Measurements from ENCODE around the gene KMT2E. TPM values are rescaled to one million over a fixed set of nuclear protein-coding genes. Genes with fewer than 3 reads are reported as not detected.

Gene KMT2E
- total RNA-seq, 3 donors from 2014 or later, result 49.2 to 71.8 (median 67.4) TPM

GRCh38 chr7:105149827-105150226, 135.8 kb downstream of the KMT2E start:
- DNase-seq (no peak), ATAC-seq (no peak)
- peaks cover 10% of the 10 kb centered on the region for H3K36me3 Mint-ChIP-seq (ENCODE audit: insufficient read depth)
- no peak overlapping the region for H3K4me3 Mint-ChIP-seq
- peaks cover 7% of the 10 kb centered on the region for H3K4me1 Mint-ChIP-seq (ENCODE audit: low read depth)
- no peaks in the 10 kb centered on the region for H3K9me3 Mint-ChIP-seq
- H3K27me3 Mint-ChIP-seq (ENCODE audit: low read depth), result no peaks in the 10 kb centered on the region

DNA sequence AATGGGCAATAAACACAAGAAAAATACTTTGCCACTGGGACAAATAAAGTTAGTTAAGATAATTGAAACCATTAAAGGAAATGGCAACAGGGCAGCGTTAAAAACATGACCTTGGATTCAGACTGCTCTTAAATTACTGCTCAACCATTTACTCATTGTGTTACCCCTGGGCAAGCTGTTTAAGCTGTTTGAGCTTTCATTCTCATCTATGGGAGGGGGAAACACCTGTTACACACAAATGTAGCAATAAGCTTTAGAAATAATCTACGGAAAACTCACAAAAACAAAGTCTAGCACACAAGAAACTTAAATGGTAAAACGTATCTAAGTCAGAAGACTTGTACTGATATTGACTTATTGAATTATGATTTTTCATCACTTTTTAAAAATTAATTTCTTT, 137.1 kb downstream of the KMT2E start:
- Mint-ChIP-seq H3K4me1 (ENCODE audit: low read depth) (peaks cover 9% of the 10 kb centered on the region), H3K9me3 (no peaks in the 10 kb centered on the region), H3K27me3 (ENCODE audit: low read depth) (no peaks in the 10 kb centered on the region), H3K36me3 (ENCODE audit: insufficient read depth) (peaks cover 13% of the 10 kb centered on the region), H3K4me3 (no peak overlapping the region)
- DNase-seq (no peak), ATAC-seq (no peak)

DNA sequence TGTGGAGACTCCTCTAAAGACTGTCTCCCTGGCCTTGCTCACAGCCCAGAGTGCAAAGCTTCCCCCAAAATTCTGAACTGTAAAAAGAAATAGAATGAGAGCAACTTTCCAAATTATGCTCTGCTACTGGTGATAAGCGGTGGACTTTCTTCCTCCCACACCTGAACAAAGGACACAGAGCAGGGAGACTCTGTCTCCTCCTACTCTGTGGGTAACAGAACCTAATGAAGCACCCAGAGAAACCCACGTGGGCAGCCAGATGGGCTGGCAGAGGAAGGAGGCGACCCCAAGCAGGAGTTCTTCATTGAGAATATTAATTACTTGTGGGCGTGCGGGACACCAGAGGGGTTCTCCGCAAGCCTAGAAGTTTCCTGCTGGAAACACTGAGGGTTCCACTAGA, 139.5 kb downstream of the KMT2E start:
- Mint-ChIP-seq H3K4me3 (no peak overlapping the region), H3K36me3 (ENCODE audit: insufficient read depth) (peaks cover 13% of the 10 kb centered on the region), H3K9me3 (no peaks in the 10 kb centered on the region), H3K4me1 (ENCODE audit: low read depth) (peaks cover 12% of the 10 kb centered on the region), H3K27me3 (ENCODE audit: low read depth) (no peaks in the 10 kb centered on the region)
- ATAC-seq (no peak), DNase-seq (no peak)

DNA sequence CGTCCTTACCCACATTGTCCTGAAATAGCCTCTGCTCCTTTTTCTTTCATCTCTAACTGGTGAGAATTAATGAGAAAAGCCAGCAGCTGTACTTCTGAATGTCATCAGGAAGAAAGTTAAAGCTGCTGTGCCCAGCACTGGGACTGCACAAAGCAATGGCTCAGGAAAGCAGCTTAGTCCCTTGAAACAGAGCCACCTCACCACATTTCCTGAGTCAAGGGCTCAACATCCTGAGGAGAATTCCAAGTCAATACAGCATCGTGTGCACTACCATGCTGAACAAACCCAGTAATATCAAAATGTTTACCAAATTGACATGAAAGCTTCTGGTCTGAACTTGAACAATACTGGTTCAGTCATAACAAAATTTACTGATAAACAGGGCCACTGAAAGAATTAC, 140.1 kb downstream of the KMT2E start:
- H3K36me3 Mint-ChIP-seq (ENCODE audit: insufficient read depth), result peaks cover 15% of the 10 kb centered on the region
- H3K9me3 Mint-ChIP-seq, result no peaks in the 10 kb centered on the region
- H3K27me3 Mint-ChIP-seq (ENCODE audit: low read depth), result no peaks in the 10 kb centered on the region
- no peak overlapping the region for H3K4me3 Mint-ChIP-seq
- peaks cover 12% of the 10 kb centered on the region for H3K4me1 Mint-ChIP-seq (ENCODE audit: low read depth)
- ATAC-seq, result no peak
- DNase-seq, result no peak

- Mint-ChIP-seq H3K36me3 (ENCODE audit: insufficient read depth) (peaks cover 16% of the 10 kb centered on the region), H3K27me3 (ENCODE audit: low read depth) (no peaks in the 10 kb centered on the region), H3K4me1 (ENCODE audit: low read depth) (peaks cover 8% of the 10 kb centered on the region), H3K4me3 (no peak overlapping the region), H3K9me3 (no peaks in the 10 kb centered on the region)
- DNase-seq (no peak), ATAC-seq (no peak)
Observed at GRCh38 chr7:105156731-105157130, 142.7 kb downstream of the KMT2E start.

DNA sequence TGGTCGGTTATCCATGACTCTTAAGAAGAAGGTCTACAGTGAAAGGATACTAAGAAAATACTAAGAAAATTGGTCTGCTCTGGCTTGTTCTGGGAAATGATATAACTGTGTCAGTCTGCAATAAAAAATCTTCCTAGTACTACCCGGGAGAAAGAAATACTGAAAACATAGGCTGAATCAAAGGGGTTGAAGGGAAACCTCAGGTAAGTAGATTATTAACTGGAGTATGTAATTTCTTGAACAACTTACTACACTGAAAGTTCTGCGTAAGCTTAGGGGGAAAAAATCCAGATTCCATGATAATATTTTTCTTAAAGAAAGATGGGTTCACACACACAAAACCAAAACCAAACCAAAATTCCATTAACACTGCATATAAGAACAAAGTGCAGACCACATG, 143.3 kb downstream of the KMT2E start:
- ATAC-seq, result no peak
- DNase-seq, result no peak
- peaks cover 16% of the 10 kb centered on the region for H3K36me3 Mint-ChIP-seq (ENCODE audit: insufficient read depth)
- H3K4me1 Mint-ChIP-seq (ENCODE audit: low read depth), result peaks cover 8% of the 10 kb centered on the region
- no peak overlapping the region for H3K4me3 Mint-ChIP-seq
- H3K9me3 Mint-ChIP-seq, result no peaks in the 10 kb centered on the region
- no peaks in the 10 kb centered on the region for H3K27me3 Mint-ChIP-seq (ENCODE audit: low read depth)

- peaks cover 2% of the 10 kb centered on the region for H3K4me1 Mint-ChIP-seq (ENCODE audit: low read depth)
- no peaks in the 10 kb centered on the region for H3K27me3 Mint-ChIP-seq (ENCODE audit: low read depth)
- no peak for DNase-seq
- H3K9me3 Mint-ChIP-seq, result no peaks in the 10 kb centered on the region
- no peak overlapping the region for H3K4me3 Mint-ChIP-seq
- peaks cover 33% of the 10 kb centered on the region for H3K36me3 Mint-ChIP-seq (ENCODE audit: insufficient read depth)
- ATAC-seq, result no peak
Observed at GRCh38 chr7:105161366-105161765, 147.4 kb downstream of the KMT2E start.
